HepG2 (cell line): Measurements from ENCODE around the gene VASN. TPM values are rescaled to one million over a fixed set of nuclear protein-coding genes. Genes with fewer than 3 reads are reported as not detected.
A peak's percentile ranks its signal among the peaks of the same experiment; 100 is the strongest.

Experiments used
- CHD2 ChIP-seq: IDR thresholded peaks from 2 replicates; pipeline ENCODE4 v1.6.1; 2011; ENCODE audit warnings: low read depth, low read length, improper control_type of control experiment
- CREB3 ChIP-seq: sonication (generic); formaldehyde crosslinking; IDR thresholded peaks from 2 replicates; pipeline ENCODE4 v1.5.0; 2020; ENCODE audit warnings: missing genetic modification reagents
- ETV6 ChIP-seq: sonication (generic); formaldehyde crosslinking; conservative IDR thresholded peaks from 2 replicates; pipeline ENCODE4 v1.4.0; 2020; ENCODE audit warnings: missing genetic modification reagents
- FOXA3 ChIP-seq: IDR thresholded peaks from 2 replicates; pipeline ENCODE4 v1.6.1; 2016; ENCODE audit warnings: missing genetic modification reagents, missing compliant biosample characterization
- NCOA2 ChIP-seq: sonication (generic); formaldehyde crosslinking; IDR thresholded peaks from 2 replicates; pipeline ENCODE4 v1.8.0; 2022; ENCODE audit warnings: inconsistent platforms
- NR2F6 ChIP-seq, 2 experiments: IDR thresholded peaks; 2 replicates each; pipeline ENCODE4 v1.6.1; 2016; ENCODE audit warnings: antibody characterized with exemption in 1 of 2, mild to moderate bottlenecking in 1 of 2
- PAX8 ChIP-seq: sonication (generic); formaldehyde crosslinking; IDR thresholded peaks from 2 replicates; pipeline ENCODE4 v1.8.0; 2022; ENCODE audit warnings: mild to moderate bottlenecking, missing genetic modification reagents, borderline replicate concordance
- PHB2 ChIP-seq: fragments of 450-650 bp; IDR thresholded peaks from 2 replicates; pipeline ENCODE4 v1.6.1; 2018; ENCODE audit not compliant: partially characterized antibody
- REL ChIP-seq: sonication (generic); formaldehyde crosslinking; conservative IDR thresholded peaks from 2 replicates; pipeline ENCODE4 v1.8.0; 2022; ENCODE audit warnings: mild to moderate bottlenecking, missing genetic modification reagents, moderate library complexity
- SIN3B ChIP-seq: fragments of 150-350 bp; IDR thresholded peaks from 2 replicates; pipeline ENCODE4 v1.6.1; 2014; ENCODE audit warnings: low read length
- SMARCC2 ChIP-seq: fragments of 450-650 bp; IDR thresholded peaks from 2 replicates; pipeline ENCODE4 v1.6.1; 2017; ENCODE audit warnings: antibody characterized with exemption, mild to moderate bottlenecking
- SMYD3 ChIP-seq: sonication (generic); formaldehyde crosslinking; IDR thresholded peaks from 2 replicates; pipeline ENCODE4 v1.8.1; 2023; ENCODE audit warnings: mild to moderate bottlenecking, missing genetic modification reagents
- TARDBP ChIP-seq: sonication (generic); formaldehyde crosslinking; IDR thresholded peaks from 2 replicates; pipeline ENCODE4 v1.8.0; 2022; ENCODE audit warnings: mild to moderate bottlenecking, missing genetic modification reagents
- TFDP1 ChIP-seq: IDR thresholded peaks from 2 replicates; pipeline ENCODE4 v1.6.1; 2016; ENCODE audit warnings: missing compliant biosample characterization, missing genetic modification reagents, borderline replicate concordance
- TSC22D2 ChIP-seq: sonication (generic); formaldehyde crosslinking; IDR thresholded peaks from 2 replicates; pipeline ENCODE4 v1.5.1; 2020; ENCODE audit warnings: missing genetic modification reagents, mild to moderate bottlenecking, borderline replicate concordance
- U2AF2 ChIP-seq: fragments of 200-400 bp; formaldehyde crosslinking; IDR thresholded peaks from 2 replicates; pipeline ENCODE4 v1.6.1; 2017; ENCODE audit warnings: low read depth, mild to moderate bottlenecking, low read length
- ZNF138 ChIP-seq: sonication (generic); formaldehyde crosslinking; IDR thresholded peaks from 2 replicates; pipeline ENCODE4 v1.5.0; 2020; ENCODE audit warnings: mild to moderate bottlenecking, low read depth, missing genetic modification reagents
- ZNF143 ChIP-seq: sonication (generic); formaldehyde crosslinking; IDR thresholded peaks from 2 replicates; pipeline ENCODE4 v1.4.0; 2020; ENCODE audit warnings: missing genetic modification reagents
- ZNF274 ChIP-seq: sonication (generic); formaldehyde crosslinking; IDR thresholded peaks from 2 replicates; pipeline ENCODE4 v1.5.1; 2020; ENCODE audit warnings: mild to moderate bottlenecking, missing genetic modification reagents
- ZNF619 ChIP-seq: sonication (generic); formaldehyde crosslinking; IDR thresholded peaks from 2 replicates; pipeline ENCODE4 v1.4.0; 2020; ENCODE audit warnings: mild to moderate bottlenecking, missing genetic modification reagents
- ZSCAN29 ChIP-seq: sonication (generic); formaldehyde crosslinking; conservative IDR thresholded peaks from 2 replicates; pipeline ENCODE4 v1.4.0; 2020; ENCODE audit warnings: mild to moderate bottlenecking, missing genetic modification reagents
- ZSCAN30 ChIP-seq: sonication (generic); formaldehyde crosslinking; IDR thresholded peaks from 2 replicates; pipeline ENCODE4 v1.5.0; 2020; ENCODE audit warnings: mild to moderate bottlenecking, missing genetic modification reagents
- polyA plus RNA-seq, 8 experiments: library from polyadenylated mRNA; depleted of rRNA in 3 of 8; stranded (reverse) in 7 of 8; unstranded in 1 of 8; fragments of >200 nt; fragmentation: Illumina TruSeq in 4 of 8; extraction: Trizol in 4 of 8; gene quantifications; 2 replicates each; pipeline versions ENCODE4 v1.2.1 to v1.2.3, GENCODE V29; 2011 to 2016; ENCODE audit warnings: low read depth in 4 of 8, missing spikeins in 1 of 8, mixed read lengths in 1 of 8; ENCODE audit not compliant: insufficient read depth in 1 of 8
- total RNA-seq, 5 experiments: library from RNA; depleted of rRNA; stranded (reverse); fragments of >200 nt; fragmentation: Illumina TruSeq; extraction: Trizol; gene quantifications; 2 replicates each; pipeline ENCODE4 v1.2.3, GENCODE V29; 2016; ENCODE audit warnings: low read depth in 1 of 5
- TF ChIP-seq, protein P1 (sequence below): sonication (generic); formaldehyde crosslinking; IDR thresholded peaks from 2 replicates; pipeline ENCODE4 v1.4.0; 2020; ENCODE audit warnings: missing genetic modification reagents
- TF ChIP-seq, protein P2 (sequence below), 2 experiments: fragments of 450-650 bp in 1 of 2; sonication (generic) in 1 of 2; formaldehyde crosslinking; IDR thresholded peaks; 2 replicates each; pipeline versions ENCODE4 v1.5.0 to v1.8.0; 2020 to 2022; ENCODE audit warnings: mild to moderate bottlenecking in 1 of 2, missing genetic modification reagents in 1 of 2
- TF ChIP-seq, protein P3 (sequence below): sonication (generic); formaldehyde crosslinking; IDR thresholded peaks from 2 replicates; pipeline ENCODE4 v1.8.0; 2022; ENCODE audit warnings: mild to moderate bottlenecking, missing genetic modification reagents, moderate library complexity
- TF ChIP-seq, protein P4 (sequence below): IDR thresholded peaks from 2 replicates; pipeline ENCODE4 v1.6.1; 2016; ENCODE audit warnings: missing genetic modification reagents, missing compliant biosample characterization

VASN gene
- total and polyA plus RNA-seq, 2 of the 13 experiments (the other 11 are each of a cell fraction or from before 2014, with no cell fraction given): 8.4 to 18.2 TPM

DNA sequence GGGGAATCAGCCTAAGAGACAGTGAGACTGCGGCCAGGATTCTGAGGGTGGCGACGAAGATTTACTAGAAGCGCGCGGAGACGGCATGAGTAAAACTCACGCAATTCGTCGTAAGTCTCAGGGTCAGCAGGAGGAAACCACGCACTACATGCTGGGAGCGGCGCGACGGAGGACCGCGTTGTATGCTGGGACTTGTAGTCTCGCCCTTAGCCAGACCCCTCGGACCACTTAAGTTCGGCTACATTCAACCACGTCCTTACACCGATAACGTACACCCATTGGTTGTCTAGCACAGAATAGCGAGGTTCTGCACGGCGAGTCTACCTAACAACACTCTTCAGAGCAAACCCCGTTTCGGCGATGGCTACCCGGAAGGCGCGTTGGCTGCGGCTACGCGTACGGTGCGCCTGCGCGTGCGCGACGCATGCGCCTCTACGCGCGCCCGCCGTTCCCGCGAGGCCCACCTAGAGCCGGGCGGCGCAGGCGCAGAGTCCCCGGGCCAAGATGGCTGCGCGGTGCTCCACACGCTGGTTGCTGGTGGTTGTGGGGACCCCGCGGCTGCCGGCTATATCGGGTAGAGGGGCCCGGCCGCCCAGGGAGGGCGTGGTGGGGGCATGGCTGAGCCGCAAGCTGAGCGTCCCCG is 53.9 kb downstream of the VASN start, which contains the start of gene DNAJA3 (continued):
- TF ChIP-seq TARDBP (no peak), NCOA2 (CRISPR knock-in tag) (no peak; the same call in 1 of the 2 replicates), NR2F6 (IDR thresholded peaks at IDR 0.05) (no peak), NR2F6 (CRISPR knock-in tag; IDR thresholded peaks at IDR 0.05) (no peak; the same call in 1 of the 2 replicates), TSC22D2 (peak; percentile 60; the same call in 1 of the 2 replicates), CREB3 (CRISPR knock-in tag) (no peak), SMARCC2 (no peak), ZSCAN29 (CRISPR knock-in tag) (peak; percentile 29; the same call in 1 of the 2 replicates), ZNF619 (no peak), U2AF2 (no peak), TFDP1 (CRISPR knock-in tag) (peak; percentile 66), CHD2 (peak; percentile 96), ZNF138 (CRISPR knock-in tag) (no peak), FOXA3 (CRISPR knock-in tag) (peak; percentile 5; the same call in 1 of the 2 replicates), ZNF143 (peak; percentile 95), SIN3B (peak; percentile 39), SMYD3 (CRISPR knock-in tag) (no peak), ZNF274 (no peak; the same call in 1 of the 2 replicates), ETV6 (no peak), REL (CRISPR knock-in tag) (no peak), ZSCAN30 (CRISPR knock-in tag) (no peak), PAX8 (CRISPR knock-in tag) (no peak; the same call in 1 of the 2 replicates), PHB2 (no peak)
- TF ChIP-seq, protein P1, sequence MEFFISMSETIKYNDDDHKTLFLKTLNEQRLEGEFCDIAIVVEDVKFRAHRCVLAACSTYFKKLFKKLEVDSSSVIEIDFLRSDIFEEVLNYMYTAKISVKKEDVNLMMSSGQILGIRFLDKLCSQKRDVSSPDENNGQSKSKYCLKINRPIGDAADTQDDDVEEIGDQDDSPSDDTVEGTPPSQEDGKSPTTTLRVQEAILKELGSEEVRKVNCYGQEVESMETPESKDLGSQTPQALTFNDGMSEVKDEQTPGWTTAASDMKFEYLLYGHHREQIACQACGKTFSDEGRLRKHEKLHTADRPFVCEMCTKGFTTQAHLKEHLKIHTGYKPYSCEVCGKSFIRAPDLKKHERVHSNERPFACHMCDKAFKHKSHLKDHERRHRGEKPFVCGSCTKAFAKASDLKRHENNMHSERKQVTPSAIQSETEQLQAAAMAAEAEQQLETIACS: peak; percentile 80
- TF ChIP-seq, protein P2, sequence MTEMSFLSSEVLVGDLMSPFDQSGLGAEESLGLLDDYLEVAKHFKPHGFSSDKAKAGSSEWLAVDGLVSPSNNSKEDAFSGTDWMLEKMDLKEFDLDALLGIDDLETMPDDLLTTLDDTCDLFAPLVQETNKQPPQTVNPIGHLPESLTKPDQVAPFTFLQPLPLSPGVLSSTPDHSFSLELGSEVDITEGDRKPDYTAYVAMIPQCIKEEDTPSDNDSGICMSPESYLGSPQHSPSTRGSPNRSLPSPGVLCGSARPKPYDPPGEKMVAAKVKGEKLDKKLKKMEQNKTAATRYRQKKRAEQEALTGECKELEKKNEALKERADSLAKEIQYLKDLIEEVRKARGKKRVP (CRISPR knock-in tag; IDR thresholded peaks at IDR 0.05): peak in 1 of 2 experiments; percentile 96; a peak in 2 of 4 replicates
- TF ChIP-seq, protein P3, sequence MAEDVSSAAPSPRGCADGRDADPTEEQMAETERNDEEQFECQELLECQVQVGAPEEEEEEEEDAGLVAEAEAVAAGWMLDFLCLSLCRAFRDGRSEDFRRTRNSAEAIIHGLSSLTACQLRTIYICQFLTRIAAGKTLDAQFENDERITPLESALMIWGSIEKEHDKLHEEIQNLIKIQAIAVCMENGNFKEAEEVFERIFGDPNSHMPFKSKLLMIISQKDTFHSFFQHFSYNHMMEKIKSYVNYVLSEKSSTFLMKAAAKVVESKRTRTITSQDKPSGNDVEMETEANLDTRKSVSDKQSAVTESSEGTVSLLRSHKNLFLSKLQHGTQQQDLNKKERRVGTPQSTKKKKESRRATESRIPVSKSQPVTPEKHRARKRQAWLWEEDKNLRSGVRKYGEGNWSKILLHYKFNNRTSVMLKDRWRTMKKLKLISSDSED: peak; percentile 53; the same call in 1 of the 2 replicates
- TF ChIP-seq, protein P4, sequence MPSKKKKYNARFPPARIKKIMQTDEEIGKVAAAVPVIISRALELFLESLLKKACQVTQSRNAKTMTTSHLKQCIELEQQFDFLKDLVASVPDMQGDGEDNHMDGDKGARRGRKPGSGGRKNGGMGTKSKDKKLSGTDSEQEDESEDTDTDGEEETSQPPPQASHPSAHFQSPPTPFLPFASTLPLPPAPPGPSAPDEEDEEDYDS (CRISPR knock-in tag): peak; percentile 43
